ENCODE results near the gene OR51T1. TPM values are rescaled to one million over a fixed set of nuclear protein-coding genes. Genes with fewer than 3 reads are reported as not detected.

OR51T1 gene
- total RNA-seq, 2 donors from 2014 or later, result not detected

DNA sequence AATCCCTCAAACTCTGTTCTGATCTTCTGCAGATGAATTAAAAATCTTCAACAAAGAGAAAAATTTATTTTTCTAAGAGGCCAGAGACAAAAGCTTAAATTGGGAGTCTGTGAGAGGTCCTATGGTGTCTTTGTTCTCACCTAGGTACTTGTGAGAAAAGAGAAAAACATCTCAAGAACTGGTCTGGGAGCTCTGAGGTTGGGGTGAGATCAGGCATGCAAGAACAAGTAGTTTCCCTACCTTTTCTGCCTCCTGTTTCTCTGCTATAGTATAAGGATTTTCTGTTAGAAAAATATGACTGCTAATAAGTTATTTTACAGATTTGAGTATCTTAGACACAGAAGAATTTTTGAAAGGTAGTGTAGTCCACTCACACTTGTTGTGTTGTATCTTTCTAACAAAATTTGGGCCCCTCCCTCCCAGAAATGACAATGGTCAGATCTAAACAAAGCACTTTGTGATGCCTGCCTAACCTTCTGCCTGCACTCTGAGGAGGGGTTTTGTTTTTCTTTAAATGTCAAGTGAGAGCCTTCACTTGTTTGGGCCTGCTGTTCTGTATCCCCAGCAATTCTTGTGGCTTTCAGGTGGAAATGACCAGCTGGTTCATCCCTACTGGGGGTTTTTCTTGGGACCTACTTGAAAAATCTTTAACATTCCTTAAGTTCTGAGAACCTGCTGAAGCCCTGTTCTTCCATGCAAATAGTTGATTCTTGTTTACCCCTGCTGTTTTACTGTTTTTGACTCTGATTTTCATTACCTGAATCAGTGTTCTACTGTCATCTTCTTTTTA, 19.1 kb upstream of the OR51T1 start:
- Histone ChIP-seq H3K4me1 (no peaks in the 10 kb centered on the region), H3K36me3 (no peaks in the 10 kb centered on the region), H3K9me3 (no peaks in the 10 kb centered on the region), H3K27me3 (no peaks in the 10 kb centered on the region), H3K4me3 (no peak overlapping the region), H3K27ac (no peak overlapping the region)
- TF ChIP-seq, protein P1, sequence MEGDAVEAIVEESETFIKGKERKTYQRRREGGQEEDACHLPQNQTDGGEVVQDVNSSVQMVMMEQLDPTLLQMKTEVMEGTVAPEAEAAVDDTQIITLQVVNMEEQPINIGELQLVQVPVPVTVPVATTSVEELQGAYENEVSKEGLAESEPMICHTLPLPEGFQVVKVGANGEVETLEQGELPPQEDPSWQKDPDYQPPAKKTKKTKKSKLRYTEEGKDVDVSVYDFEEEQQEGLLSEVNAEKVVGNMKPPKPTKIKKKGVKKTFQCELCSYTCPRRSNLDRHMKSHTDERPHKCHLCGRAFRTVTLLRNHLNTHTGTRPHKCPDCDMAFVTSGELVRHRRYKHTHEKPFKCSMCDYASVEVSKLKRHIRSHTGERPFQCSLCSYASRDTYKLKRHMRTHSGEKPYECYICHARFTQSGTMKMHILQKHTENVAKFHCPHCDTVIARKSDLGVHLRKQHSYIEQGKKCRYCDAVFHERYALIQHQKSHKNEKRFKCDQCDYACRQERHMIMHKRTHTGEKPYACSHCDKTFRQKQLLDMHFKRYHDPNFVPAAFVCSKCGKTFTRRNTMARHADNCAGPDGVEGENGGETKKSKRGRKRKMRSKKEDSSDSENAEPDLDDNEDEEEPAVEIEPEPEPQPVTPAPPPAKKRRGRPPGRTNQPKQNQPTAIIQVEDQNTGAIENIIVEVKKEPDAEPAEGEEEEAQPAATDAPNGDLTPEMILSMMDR (IDR thresholded peaks at IDR 0.05), result no peak
- DNase-seq (ENCODE audit: low spot score), result no peak

DNA sequence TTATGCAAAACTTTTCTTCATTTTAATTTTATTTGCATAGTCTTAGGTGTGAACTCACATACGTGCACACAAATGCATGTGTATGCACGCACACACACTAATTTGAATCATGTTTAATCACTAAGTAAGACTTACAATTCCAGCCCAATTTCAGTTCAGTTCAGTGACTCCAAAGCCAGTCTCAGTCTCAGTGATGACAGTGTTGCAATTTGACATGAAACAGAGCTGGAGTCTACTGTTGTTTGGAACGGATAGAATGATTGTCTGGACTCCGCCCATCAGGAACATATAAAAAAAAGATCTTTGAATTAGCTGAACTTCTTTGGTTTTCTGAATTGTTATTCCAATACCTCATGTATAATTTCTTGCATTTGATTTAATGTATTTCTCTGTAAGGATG, 17.8 kb upstream of the OR51T1 start:
- DNase-seq (ENCODE audit: low spot score), result no peak
- H3K27ac ChIP-seq, result no peak overlapping the region
- TF ChIP-seq, protein P1 (IDR thresholded peaks at IDR 0.05), result no peak
- H3K36me3 ChIP-seq, result no peaks in the 10 kb centered on the region
- H3K4me1 ChIP-seq, result no peaks in the 10 kb centered on the region
- no peaks in the 10 kb centered on the region for H3K9me3 ChIP-seq
- H3K4me3 ChIP-seq, result no peak overlapping the region
- H3K27me3 ChIP-seq, result no peaks in the 10 kb centered on the region

DNA sequence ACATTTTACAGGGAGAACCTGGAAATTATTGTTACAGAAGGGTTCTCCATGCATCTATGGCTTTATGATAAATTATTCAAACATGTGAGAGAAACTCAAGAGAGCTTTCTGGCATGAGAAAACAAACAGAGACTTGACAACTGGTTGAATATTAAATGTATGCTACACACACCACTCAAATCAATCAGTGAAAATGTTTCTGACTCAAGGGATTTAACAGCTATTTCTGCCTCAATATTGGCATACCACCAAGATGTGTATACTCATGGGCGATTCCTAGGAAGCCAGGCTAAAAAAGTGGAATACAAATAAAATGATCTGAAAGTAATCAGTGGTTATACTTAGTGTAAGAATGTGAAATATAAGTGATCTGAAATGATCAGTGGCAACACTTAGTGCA, 15.8 kb upstream of the OR51T1 start:
- no peak for DNase-seq (ENCODE audit: low spot score)
- Histone ChIP-seq H3K9me3 (no peaks in the 10 kb centered on the region), H3K4me3 (no peak overlapping the region), H3K27ac (no peak overlapping the region), H3K4me1 (no peaks in the 10 kb centered on the region), H3K27me3 (no peaks in the 10 kb centered on the region), H3K36me3 (no peaks in the 10 kb centered on the region)
- TF ChIP-seq, protein P1 (IDR thresholded peaks at IDR 0.05), result no peak

DNA sequence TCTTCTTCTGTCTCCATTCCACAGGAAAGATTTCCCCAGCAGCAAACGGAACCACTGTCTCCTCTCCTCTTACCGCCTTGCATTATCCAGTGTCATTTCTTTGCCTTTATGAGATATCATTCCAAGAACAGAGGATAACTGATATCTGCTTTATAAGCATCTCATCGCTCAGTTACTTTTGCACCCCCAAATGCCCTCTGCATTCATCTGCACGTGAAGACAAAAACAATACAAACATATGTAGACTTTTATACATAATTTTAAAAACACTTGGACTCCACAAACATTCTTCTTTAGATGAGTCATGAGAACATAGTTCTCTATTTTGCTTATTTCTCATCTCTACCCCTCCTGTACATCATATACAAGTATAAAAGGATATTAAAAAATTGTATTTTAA, 512 bp upstream of the OR51T1 start:
- TF ChIP-seq, protein P1 (IDR thresholded peaks at IDR 0.05), result no peak
- H3K9me3 ChIP-seq, result no peaks in the 10 kb centered on the region
- no peak overlapping the region for H3K4me3 ChIP-seq
- H3K36me3 ChIP-seq, result no peaks in the 10 kb centered on the region
- no peak overlapping the region for H3K27ac ChIP-seq
- DNase-seq (ENCODE audit: low spot score), result no peak
- no peaks in the 10 kb centered on the region for H3K4me1 ChIP-seq
- no peaks in the 10 kb centered on the region for H3K27me3 ChIP-seq

DNA sequence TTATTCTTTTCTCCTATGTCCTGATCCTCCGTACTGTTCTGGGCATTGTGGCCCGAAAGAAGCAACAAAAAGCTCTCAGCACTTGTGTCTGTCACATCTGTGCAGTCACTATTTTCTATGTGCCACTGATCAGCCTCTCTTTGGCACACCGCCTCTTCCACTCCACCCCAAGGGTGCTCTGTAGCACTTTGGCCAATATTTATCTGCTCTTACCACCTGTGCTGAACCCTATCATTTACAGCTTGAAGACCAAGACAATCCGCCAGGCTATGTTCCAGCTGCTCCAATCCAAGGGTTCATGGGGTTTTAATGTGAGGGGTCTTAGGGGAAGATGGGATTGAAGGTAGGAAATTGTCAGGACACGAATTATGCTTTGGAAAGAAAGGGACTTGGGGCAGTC, 843 bp downstream of the OR51T1 start:
- no peak overlapping the region for H3K27ac ChIP-seq
- no peak for DNase-seq (ENCODE audit: low spot score)
- no peaks in the 10 kb centered on the region for H3K27me3 ChIP-seq
- no peak overlapping the region for H3K4me3 ChIP-seq
- H3K4me1 ChIP-seq, result no peaks in the 10 kb centered on the region
- no peaks in the 10 kb centered on the region for H3K9me3 ChIP-seq
- TF ChIP-seq, protein P1 (IDR thresholded peaks at IDR 0.05), result no peak
- no peaks in the 10 kb centered on the region for H3K36me3 ChIP-seq

DNA sequence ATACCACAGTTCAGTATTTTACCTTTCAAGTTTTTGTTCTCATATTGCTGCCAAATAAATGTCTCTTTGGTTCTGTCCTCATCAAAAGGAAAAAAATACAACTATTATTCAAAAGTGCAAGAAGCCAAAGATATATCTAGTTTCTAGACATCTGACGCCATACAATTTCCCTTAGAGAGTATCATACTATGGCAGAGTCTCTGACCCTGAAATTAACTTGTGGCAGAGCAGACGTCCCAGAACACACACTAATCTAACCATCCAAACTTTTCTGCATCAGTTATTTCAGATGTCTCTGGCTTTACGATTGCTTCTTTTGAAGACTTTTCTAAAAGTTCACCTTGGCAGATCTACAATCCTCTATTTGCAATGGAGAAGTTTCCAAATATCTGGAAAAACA, 2.7 kb downstream of the OR51T1 start:
- no peaks in the 10 kb centered on the region for H3K9me3 ChIP-seq
- no peaks in the 10 kb centered on the region for H3K27me3 ChIP-seq
- H3K4me1 ChIP-seq, result no peaks in the 10 kb centered on the region
- no peak overlapping the region for H3K4me3 ChIP-seq
- DNase-seq (ENCODE audit: low spot score), result no peak
- TF ChIP-seq, protein P1 (IDR thresholded peaks at IDR 0.05), result no peak
- H3K27ac ChIP-seq, result no peak overlapping the region
- no peaks in the 10 kb centered on the region for H3K36me3 ChIP-seq

Measured in right atrium auricular region (tissue), 2 donors.